ENCODE measurements around the gene CYLD. TPM values are rescaled to one million over a fixed set of nuclear protein-coding genes. Genes with fewer than 3 reads are reported as not detected.

Gene CYLD
- total and polyA plus RNA-seq, 2 donors (not counting 3 experiments of a cell fraction or from before 2014, with no cell fraction given): 7.4 to 21.5 TPM

DNA sequence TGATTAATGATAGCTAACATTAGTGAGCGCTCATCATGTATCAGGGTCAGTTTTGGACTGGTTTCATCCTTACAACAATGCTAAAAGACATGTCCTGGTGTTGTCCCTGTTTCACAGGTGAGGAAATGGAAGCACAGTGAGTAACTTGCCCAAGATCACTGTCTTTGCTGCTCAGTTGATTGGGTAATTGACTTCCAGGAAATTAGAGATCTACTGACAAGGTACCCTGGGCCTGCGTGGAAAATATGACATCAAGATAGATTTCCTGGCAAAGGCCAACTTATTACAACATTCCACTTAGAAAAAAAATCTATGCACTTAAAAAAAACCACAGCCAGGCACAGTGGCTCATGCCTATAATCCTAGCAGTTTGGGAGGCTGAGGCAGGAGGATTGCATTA, 96.3 kb downstream of the CYLD start:
- Histone ChIP-seq H4K20me1 (replicated peaks; ENCODE audit: control insufficient read depth, extremely low read depth, insufficient read depth, low read length) (no peaks in the 10 kb centered on the region), H3K27me3 (ENCODE audit: control insufficient read depth in 2 of 2, insufficient read depth in 2 of 2, low read length in 2 of 2) (peaks cover 0 to 3% of the 10 kb centered on the region in 2 experiments), H3K9me1 (replicated peaks; ENCODE audit: control insufficient read depth, extremely low read depth, insufficient read depth, low read length) (no peaks in the 10 kb centered on the region), H3K9ac (replicated peaks; ENCODE audit: extremely low read depth, insufficient read depth, low read length) (no peak overlapping the region), H3K4me3 (replicated peaks in 1 of 3; ENCODE audit: insufficient read depth in 1 of 3, low read depth in 1 of 3, low read length in 3 of 3) (no peak overlapping the region), H3K36me3 (ENCODE audit: control insufficient read depth in 2 of 2, extremely low read depth in 1 of 2, insufficient read depth in 2 of 2, low read length in 2 of 2) (no peaks in the 10 kb centered on the region), H3K4me1 (ENCODE audit: control insufficient read depth, extremely low read depth, insufficient read depth, low read length) (no peaks in the 10 kb centered on the region), H3K79me2 (ENCODE audit: control insufficient read depth, insufficient read depth, low read length) (no peaks in the 10 kb centered on the region), H3K27ac (ENCODE audit: insufficient read depth, low read depth, low read length) (no peak overlapping the region), H3K4me2 (ENCODE audit: insufficient read depth, low read length) (no peak overlapping the region), H2AFZ (ENCODE audit: low read depth, low read length) (no peak overlapping the region), H3K9me3 (replicated peaks; ENCODE audit: control insufficient read depth, insufficient read depth, low read length) (no peaks in the 10 kb centered on the region)
- dilution Hi-C loops (cut with MboI; ENCODE audit: extremely low pct_ligation_motif_present, low sequenced_read_pairs): no loop called here
- ChIA-PET POLR2A (no interaction called here), CTCF (no interaction called here)
- BruUV-seq (replicated peaks): no TSS peak
- no peak for FAIRE-seq
- TF ChIP-seq MYC (IDR thresholded peaks at IDR 0.05; ENCODE audit: low read depth, low read length) (no peak), POLR2AphosphoS5 (IDR thresholded peaks at IDR 0.05; ENCODE audit: insufficient read depth, low read depth, low read length) (no peak), FOS (IDR thresholded peaks at IDR 0.05; ENCODE audit: borderline replicate concordance, insufficient read depth, low read length) (no peak), POLR2A (IDR thresholded peaks at IDR 0.05; ENCODE audit: low read depth, low read length) (no peak), JUN (IDR thresholded peaks at IDR 0.05; ENCODE audit: borderline replicate concordance, insufficient read depth, insufficient read length, low read depth) (no peak), GATA2 (IDR thresholded peaks at IDR 0.05; ENCODE audit: insufficient read depth, insufficient read length, low read depth, low read length) (no peak), EZH2 (IDR thresholded peaks at IDR 0.05; ENCODE audit: borderline replicate concordance, low read depth, low read length, severe bottlenecking) (no peak)
- TF ChIP-seq, protein P1, sequence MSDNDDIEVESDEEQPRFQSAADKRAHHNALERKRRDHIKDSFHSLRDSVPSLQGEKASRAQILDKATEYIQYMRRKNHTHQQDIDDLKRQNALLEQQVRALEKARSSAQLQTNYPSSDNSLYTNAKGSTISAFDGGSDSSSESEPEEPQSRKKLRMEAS (IDR thresholded peaks at IDR 0.05; ENCODE audit: insufficient read depth, insufficient read length): no peak
- TF ChIP-seq, protein P2, sequence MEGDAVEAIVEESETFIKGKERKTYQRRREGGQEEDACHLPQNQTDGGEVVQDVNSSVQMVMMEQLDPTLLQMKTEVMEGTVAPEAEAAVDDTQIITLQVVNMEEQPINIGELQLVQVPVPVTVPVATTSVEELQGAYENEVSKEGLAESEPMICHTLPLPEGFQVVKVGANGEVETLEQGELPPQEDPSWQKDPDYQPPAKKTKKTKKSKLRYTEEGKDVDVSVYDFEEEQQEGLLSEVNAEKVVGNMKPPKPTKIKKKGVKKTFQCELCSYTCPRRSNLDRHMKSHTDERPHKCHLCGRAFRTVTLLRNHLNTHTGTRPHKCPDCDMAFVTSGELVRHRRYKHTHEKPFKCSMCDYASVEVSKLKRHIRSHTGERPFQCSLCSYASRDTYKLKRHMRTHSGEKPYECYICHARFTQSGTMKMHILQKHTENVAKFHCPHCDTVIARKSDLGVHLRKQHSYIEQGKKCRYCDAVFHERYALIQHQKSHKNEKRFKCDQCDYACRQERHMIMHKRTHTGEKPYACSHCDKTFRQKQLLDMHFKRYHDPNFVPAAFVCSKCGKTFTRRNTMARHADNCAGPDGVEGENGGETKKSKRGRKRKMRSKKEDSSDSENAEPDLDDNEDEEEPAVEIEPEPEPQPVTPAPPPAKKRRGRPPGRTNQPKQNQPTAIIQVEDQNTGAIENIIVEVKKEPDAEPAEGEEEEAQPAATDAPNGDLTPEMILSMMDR (IDR thresholded peaks at IDR 0.05; ENCODE audit: extremely low read depth in 1 of 2, insufficient read depth in 1 of 2, low read depth in 1 of 2, low read length in 2 of 2): no peak
- intact Hi-C loops (cut with micrococcal nuclease): no loop called here
- DNase-seq (ENCODE audit: low read depth, low spot score): no peak

All from endothelial cell of umbilical vein (primary cell).